Activated CD8-positive, alpha-beta memory T cell treated with anti-CD3 and anti-CD28 coated beads, Interleukin-2, amount 50 U/mL, for 1 hour (primary cell): ENCODE results near the gene GRM7.

Experiments
- DNase-seq: peaks from one replicate; pipeline ENCODE4 v3.0.0-alpha.2; 2020; ENCODE audit errors: extremely low read depth

Gene GRM7

DNA sequence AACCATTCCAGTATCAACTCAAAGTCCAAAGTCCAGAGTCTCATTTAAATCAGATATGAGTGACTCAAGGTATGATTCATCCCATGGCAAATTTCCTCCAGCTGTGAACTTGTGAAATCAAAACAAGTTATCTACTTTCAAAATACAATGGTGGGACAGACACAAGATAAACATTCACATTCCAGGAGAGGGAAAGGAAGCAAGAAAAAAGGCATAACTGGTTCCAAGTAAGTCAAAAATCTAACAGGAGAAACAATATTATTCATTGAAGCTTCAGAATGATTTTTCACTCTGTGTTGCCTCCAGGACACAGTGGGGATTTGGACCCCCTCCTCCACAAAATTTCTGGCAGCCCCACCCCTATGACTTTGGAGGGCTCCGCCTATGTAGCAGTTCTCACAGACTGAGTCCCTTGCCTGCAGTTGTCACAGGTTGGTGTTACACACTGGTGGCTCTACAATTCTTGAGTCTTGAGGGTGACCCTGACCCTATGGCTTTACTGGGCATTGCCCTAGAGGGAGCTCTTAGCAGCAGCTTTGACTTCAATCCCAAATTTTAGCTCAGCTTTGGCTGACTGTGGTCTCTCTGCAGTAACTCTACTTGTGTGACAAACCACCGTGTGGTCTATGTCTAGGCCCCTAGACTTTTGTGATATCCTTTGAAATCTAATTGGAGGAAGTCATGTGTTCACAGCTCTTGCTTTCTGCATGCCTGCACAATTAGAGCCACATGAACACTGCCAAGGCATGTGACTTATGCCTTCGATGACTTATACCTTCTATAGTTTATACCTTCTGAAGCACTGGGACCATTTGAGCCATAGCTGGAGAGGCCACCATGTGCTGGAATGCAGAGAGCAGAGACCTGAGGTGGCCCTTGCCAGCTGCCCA is 644.2 kb downstream of the GRM7 start:
- no peak for DNase-seq

DNA sequence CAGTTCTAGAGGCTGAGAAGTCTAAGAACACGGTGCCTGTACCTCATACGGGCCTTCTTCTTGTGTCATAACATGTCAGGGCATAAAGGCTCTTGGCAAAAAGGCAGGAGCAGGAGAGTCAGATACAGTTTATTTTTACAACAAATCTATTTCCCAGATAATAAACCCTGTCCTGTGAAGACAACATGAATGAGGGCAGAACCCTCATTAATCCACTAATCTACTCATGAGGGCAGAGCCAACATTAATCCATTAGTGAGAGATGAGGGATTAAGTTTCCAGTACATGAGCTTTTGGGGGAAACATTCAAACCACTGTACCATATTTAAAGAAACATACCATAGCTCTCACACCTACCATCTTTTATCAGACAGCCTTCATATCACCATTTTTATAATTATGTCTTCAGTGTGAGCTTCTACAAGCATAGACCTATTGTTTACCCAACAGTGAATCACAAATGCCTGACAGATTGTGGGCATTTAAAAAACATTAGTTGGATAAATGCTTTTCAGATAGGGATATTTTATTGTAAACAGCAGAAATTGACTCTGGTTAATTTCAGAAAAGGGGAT is 645.8 kb downstream of the GRM7 start:
- DNase-seq, result no peak

DNA sequence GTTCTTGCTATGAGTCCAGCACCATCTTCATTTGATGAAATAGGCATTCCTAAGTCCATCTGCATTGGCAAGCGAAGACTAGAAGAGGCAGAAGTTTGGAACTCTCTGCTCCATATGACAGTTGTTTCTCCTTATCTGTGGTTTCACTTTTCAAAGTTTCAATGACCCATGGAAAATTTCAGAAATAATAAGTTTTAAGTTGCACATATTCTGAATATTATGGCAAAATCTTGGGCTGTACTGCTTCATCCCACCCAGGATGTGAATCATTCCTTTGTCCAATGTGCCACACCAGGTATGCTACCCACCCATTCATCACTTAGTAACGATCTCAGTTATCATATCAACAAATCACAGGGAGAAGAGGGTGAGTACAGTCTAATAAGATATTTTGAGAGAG is 647.9 kb downstream of the GRM7 start:
- no peak for DNase-seq

DNA sequence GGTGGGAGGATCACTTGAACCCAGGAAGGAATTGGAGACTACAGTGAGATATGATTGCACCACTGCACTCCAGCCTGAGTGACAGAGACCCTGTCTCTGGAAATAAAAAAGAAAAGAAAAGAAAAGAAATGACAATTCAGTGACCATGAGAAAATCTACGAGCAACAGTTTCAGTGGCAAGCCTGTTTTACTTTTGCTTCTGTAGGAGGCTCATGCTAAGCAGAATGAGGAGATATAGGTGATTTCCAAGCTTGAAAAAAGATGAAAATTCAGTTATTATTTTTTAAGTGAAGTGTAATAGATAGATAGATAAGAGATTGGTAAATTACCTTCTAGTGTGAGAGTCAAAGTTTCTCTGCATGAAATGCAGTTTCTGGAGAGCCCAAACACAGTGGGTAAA is 651.1 kb downstream of the GRM7 start:
- DNase-seq, result no peak

DNA sequence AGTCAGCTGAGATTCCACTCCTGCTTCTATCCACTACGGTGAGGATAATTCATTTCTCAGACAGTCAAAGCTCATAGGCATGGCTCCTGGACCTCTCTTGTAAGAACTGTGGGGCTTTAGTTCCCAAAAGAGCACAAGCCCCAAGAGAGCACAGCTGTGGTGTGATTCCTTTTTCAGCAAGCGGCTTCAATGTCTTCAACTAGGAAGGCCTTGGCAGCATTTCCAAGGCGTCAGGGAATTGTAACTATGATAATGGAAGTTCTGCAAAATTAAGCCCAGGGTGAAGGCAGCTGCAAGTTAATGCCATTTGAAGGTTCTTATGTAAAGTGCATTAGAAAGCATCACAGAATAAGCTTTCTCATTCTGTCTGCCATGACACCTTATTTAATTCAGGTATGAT is 657.1 kb downstream of the GRM7 start:
- no peak for DNase-seq

DNA sequence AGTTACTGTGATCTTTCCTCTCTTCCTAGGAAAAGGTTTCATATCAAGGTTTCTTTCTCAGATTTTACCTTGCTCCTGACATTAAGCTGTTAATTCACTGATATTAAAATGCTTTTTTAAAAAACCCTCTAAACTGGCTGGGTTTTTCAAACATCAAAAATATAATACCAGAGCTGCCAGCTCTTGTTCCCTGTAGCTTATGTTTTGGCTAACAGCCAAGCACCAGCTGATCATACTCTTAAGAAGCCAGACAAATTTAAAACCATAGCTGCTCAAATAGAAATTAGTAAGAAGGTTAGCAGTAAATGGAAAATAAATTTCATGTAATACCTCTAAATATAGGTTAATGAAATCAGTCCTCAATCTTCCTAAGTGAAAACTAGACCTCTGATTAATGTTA is 657.5 kb downstream of the GRM7 start:
- no peak for DNase-seq

DNA sequence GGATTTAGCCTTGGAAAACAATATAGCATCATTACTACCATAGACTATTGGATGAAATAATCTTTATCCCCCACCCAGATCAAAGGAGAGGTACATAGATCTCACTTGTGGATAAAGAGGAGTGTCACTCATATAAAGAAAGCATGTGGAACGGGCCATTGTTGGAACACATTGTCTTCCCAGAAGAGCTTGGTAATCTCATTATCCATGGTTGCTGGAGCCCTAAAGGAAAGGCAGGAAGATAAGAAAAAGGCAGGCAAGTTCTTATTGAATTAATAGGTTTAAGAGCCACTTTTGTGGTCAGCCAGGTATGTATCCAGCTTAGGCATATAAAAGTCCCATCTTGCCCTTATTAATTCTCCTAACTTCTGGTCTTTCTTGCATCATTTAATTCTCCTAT is 659.1 kb downstream of the GRM7 start:
- DNase-seq, result no peak

DNA sequence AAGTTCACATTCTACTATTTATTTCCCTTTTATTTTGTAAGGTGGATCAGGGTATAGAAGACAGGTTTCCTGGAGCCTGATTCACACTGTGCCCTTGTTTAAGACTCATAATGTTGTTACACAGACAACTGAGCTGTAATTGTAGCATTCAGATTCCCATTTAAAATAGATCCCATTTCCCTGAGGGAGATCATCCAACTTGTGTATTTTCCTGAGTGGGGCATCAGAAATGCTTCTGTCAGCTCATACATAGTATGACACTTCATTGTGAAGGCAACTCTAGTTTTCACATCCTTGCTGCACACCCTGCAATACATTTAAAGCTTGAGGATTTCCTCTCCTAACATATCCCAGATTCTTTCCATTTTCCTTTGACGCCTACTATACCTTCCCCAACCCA is 659.7 kb downstream of the GRM7 start:
- no peak for DNase-seq

DNA sequence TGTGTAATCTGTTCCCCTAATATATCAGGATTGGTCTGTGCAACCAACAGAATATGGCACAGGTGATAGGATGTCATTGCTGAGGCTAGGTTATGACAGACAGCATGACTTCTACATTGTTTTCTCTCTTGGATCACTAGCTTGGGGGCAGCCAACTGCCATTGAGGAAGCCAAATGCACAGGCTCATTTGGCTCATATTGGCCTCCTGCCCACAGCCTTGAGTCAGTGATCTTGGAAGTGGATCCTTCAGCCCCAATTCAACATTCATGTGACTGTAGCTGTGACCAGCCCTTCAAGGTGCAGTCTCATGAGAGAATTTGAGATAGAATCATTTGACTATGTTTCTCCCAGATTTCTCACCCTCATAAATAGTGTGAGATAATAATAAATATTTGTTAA is 675.6 kb downstream of the GRM7 start:
- no peak for DNase-seq

DNA sequence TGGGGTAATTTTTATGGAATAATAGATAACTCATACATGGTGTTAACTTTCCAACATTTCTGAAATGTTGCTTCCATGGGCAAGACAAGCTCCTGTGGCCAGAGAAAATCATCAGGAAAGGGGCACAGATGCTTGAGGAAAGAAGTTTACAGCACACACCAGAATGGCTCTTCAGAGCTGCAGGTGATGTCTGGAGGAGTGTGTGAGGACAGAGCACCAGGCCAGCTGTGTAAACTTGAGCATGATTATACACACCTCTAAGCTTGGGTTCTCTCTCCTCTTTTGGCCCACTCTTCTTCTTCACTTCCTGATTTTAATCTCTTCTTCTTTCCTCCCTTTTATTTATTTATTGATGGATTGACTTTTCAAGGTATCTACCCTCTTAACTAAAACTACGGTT is 676.0 kb downstream of the GRM7 start:
- no peak for DNase-seq

DNA sequence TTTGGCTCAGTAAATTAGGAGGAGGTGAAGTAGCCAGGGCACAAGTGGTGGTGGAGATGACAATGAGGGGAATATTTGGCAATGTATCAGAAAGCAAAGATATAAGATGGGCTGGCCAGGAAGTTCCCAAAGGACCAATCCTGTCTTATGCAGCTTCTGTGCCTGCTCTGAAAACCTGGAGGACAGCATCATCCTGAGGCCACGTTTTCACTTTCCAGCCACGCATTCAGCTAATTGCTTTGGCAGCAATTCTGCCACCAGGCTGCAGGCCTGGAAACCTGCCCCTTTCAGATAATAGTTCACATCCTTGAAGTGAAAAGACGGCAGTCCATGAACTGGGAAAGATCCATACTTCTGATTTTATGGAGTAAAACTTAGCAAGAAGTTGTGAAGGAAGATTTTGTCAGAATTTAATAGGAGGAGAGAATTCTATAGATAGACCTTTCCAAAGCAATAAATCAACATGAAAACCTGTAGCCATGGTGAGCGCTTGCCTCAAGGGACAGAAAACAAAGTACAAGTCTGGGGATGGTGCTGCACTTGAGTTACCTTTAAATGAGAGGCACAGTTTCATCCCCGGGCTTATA is 682.5 kb downstream of the GRM7 start:
- no peak for DNase-seq

DNA sequence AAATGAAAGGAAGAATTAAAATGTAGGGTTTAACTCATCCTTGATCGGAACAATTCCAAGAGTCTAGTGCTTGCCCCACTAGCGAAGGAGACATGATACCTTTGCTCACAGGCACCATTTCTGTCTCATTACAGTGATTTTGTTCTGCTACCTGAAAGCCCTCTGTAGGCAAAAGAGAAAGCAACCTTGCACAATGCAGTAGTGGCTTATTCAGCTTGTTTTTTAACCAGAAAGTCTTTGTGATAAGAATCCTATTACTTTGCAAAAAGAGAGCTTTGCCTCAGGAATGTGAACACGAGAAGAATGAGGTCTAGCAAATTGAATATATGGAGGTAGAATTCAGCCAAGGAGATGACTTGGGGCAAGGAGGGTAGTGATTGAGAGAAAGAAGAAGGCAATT is 684.4 kb downstream of the GRM7 start:
- DNase-seq, result no peak

DNA sequence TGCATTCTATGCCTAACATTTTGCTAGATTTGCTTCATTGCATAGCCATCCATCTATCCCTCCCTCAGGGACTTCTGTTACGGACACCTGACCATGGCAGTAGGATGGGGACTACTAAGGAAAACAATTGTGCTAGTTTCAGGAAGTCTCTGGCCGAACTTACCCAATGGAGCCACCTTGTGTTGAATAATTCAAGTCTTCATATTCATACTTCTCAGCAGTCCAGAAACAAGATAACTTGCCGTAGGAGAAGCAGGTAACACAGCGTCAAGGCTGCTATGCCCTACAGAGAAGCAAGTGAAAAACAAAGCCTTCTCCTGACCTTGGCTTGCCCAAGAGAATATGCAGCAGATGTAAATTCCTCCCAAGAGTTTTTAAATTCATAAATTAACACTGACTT is 685.3 kb downstream of the GRM7 start:
- DNase-seq, result no peak

DNA sequence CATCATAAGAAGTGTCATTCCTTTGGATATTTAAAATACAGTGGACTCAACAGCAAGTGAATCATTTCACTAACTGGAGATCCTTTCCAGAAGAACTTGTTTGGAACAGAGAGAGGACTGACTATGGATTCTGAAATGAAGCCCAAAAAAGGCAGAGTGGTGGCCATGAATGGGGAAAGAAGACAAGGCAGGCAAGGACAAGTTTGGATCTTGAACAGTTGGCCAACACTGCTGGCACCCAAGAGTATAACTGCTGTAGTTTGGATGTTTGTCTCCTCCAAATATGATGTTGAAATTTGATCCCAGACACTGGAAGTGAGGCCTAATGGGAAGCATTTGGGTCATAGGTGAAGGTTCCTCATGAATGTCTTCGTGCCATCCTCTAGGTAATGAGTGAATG is 686.9 kb downstream of the GRM7 start:
- DNase-seq, result no peak

DNA sequence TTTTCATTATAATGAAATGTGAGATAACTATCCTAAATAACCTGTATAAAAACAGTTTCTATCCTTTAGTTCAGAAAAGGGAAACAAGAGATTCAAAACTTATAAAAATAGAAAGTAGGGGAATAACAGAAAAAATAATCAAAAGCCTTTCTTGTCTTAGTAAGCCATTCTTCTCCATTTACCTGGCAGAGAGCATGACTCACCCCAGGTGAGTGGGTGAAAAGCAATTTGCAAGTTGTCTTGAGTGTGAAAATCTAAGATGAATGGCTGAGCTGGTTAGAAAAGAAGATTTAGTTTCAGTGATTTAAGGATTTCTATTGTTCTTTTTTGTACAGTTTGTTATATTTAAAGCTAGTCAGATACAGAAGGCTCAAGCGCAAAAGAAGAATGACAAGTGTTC is 702.0 kb downstream of the GRM7 start:
- no peak for DNase-seq

DNA sequence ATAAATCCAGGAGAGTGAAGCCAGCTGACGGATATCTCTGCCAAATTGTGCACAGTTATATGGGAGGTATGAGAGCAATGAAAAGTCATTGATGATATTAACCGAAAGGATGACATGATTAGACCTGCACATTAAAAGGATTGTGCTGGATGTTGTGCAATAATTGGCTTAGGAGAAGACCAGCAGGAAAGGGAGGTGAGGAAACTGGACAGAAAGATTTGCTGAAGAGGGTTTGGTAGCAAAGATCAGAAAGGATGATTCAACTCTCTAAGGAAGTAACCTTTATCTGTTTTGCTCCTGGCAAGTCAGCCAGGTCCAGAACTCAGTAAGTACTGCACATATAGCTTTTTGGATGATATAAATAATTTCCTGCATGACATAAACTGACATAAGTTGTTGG is 704.7 kb downstream of the GRM7 start:
- DNase-seq, result no peak

DNA sequence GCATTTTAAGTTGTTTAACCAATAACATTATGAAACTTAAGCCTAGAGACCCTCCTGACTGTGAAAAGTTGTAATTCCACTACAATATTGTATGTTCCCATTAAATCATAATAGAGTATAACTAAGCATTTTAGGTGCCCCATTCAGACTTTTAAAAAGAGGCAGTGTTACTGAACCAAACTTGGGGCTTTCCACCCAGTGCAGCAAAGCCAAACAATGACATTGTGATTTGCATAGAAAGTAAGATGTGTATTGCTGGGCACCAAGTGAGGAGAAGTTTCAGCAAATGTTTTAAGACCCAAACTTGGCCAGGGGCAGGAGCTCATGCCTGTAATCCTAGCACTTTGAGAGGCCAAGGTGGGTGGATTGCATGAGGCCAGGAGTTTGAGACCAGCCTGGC is 706.2 kb downstream of the GRM7 start:
- no peak for DNase-seq

DNA sequence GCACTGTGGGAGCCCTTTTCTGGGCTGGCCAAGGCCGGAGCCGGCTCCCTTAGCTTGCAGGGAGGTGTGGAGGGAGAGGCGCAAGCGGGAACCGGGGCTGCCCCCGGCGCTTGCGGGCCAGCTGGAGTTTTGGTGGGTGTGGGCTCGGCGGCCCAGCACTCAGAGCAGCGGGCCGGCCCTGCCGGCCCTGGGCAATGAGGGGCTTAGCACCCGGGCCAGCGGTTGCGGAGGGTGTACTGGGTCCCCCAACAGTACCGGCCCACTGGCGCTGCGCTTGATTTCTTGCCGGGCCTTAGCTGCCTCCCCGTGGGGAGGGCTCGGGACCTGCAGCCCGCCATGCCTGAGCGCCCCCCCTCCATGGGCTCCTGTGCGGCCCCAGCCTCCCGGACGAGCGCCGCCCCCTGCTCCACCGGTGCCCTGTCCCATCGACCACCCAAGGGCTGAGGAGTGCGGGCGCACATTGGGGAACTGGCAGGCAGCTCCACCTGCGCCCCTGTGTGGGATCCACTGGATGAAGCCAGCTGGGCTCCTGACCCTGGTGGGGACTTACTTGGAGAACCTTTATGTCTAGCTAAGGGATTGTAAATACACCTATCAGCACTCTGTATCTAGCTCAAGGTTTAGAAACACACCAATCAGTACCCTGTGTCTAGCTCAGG is 707.7 kb downstream of the GRM7 start:
- DNase-seq, result no peak

DNA sequence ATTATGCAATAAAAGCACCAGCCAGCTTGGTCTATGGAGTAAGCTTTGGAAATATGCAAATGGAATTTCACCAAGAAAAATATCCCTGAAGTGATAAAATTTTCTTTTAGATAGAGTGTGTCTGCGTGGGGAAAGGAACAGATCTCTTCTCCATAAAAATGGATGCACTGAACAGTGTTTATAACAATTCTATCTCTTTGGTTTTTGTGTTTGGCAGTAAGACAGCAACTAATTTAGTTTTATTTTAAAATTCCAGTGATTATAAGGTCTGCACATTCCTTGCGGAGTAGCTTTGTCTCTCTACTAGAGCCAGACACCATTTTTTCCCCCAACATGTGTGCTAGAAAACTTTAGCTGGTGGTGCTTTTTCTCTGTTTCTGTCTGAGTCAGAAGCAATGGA is 712.4 kb downstream of the GRM7 start:
- DNase-seq, result no peak

DNA sequence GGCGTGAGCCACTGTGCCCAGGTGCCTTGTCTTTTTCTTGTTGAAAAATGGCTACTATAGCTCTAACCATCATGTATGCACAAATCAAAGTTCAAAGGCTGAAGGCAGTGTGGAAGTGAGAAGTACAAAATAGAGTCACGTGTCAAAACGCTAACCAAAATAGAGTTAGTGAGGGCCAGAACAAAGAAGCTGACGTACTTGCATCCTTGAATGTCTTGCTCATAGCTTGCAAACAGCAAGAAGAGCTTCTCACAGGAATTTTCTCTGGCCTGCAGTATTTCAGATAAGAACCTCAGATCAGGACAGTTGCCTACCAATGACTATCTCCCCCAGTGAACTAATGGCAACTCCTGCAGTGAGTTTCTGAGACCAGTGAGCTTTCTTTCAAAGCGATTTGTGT is 713.5 kb downstream of the GRM7 start:
- DNase-seq, result no peak

DNA sequence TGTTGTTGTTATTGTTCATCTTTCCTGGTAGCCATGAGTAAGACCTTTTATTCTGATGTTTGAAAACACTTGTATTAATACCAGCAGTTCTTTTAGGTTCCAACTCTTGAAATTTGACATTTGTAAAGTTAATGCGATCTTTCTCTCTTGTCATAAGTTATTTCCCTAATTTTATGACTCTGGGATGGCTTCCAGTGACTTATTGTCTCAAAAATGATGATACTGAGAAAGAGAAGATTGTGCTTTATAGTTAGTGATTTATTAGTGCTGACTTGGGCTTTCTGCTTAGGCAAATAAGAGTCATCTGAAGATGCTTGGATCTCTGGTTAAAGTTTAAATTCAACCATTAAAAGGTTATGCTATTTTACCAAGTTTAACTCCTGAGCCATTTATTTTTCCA is 715.2 kb downstream of the GRM7 start:
- DNase-seq, result no peak

DNA sequence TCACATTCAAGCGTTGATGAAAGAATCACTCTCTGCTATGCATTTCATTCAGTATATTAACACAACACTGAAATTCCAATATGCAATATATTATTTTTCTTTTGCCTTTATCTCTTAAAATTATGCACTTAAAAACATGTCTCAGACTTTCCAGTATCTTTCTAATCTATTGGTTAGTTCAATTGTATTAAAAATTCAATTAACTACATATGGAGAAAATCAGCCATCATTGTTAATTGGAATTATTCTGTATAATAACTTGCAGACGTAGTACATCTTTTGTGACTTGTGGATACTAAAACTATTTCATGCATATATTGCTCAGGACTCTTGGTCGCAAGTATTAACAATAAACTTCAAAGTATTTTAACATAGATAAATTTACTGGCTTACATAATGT is 715.6 kb downstream of the GRM7 start:
- DNase-seq, result no peak

DNA sequence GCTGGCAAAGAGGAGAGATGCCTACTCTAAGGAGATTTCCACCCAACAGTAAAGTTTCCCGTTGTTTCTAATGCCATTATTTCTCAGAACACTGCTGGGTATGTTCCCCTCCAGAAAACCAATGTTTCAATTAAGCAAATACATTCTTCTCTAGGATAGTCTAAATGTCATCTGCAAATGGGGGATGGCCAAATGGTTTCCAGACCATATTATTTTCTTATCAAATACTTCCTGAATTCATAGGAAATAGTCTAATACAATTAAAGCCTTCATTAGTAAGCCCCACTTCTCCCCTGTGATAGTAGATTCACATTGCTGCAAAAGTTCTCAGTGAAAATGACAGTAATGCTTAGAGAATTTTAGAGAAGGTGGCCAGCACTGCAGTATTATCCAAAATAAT is 716.6 kb downstream of the GRM7 start:
- DNase-seq, result no peak
